ENCODE measurements around the gene DAB1. TPM values are rescaled to one million over a fixed set of nuclear protein-coding genes. Genes with fewer than 3 reads are reported as not detected.

The DAB1 gene
- total and polyA plus RNA-seq, 7 donors = under 0.01 to 1.1 (median 0.75) TPM; not detected in 1

GRCh38 chr1:56975446-56975845 is 448.4 kb downstream of the DAB1 start:
- Histone ChIP-seq H3K27ac (no peak overlapping the region), H3K27me3 (no peaks in the 10 kb centered on the region), H3K36me3 (no peaks in the 10 kb centered on the region), H3K4me3 (no peak overlapping the region), H3K9me3 (no peaks in the 10 kb centered on the region), H3K4me1 (no peaks in the 10 kb centered on the region)
- WGBS, 2 donors = 81 to 85% methylated on average over 4 of the region's 4 CpGs
- DNase-seq = no peak
- no peak for TF ChIP-seq POLR2A (IDR thresholded peaks at IDR 0.05)
- TF ChIP-seq EP300 (IDR thresholded peaks at IDR 0.05) = no peak
- no peak for TF ChIP-seq POLR2AphosphoS5 (IDR thresholded peaks at IDR 0.05)
- TF ChIP-seq CTCF (IDR thresholded peaks at IDR 0.05) = no peak
- intact Hi-C loops (cut with DNase I) = no loop called here

- Histone ChIP-seq H3K4me1 (no peaks in the 10 kb centered on the region), H3K36me3 (no peaks in the 10 kb centered on the region), H3K4me3 (no peak overlapping the region), H3K9me3 (no peaks in the 10 kb centered on the region), H3K27ac (no peak overlapping the region), H3K27me3 (no peaks in the 10 kb centered on the region)
- no peak for DNase-seq
- intact Hi-C loops (cut with DNase I) = no loop called here
- TF ChIP-seq EP300 (IDR thresholded peaks at IDR 0.05) (no peak), POLR2A (IDR thresholded peaks at IDR 0.05) (no peak), POLR2AphosphoS5 (IDR thresholded peaks at IDR 0.05) (no peak), CTCF (IDR thresholded peaks at IDR 0.05) (no peak)
- 68 to 78% methylated on average over 5 of the region's 5 CpGs for WGBS, 2 donors
Measured at GRCh38 chr1:56973923-56974742, 449.7 kb downstream of the DAB1 start.

- intact Hi-C loops (cut with DNase I) = no loop called here
- Histone ChIP-seq H3K27ac (no peak overlapping the region), H3K36me3 (no peaks in the 10 kb centered on the region), H3K9me3 (no peaks in the 10 kb centered on the region), H3K4me1 (no peaks in the 10 kb centered on the region), H3K27me3 (no peaks in the 10 kb centered on the region), H3K4me3 (no peak overlapping the region)
- DNase-seq = no peak
- TF ChIP-seq POLR2AphosphoS5 (IDR thresholded peaks at IDR 0.05) (no peak), POLR2A (IDR thresholded peaks at IDR 0.05) (no peak), CTCF (IDR thresholded peaks at IDR 0.05) (no peak), EP300 (IDR thresholded peaks at IDR 0.05) (no peak)
- 23 to 68% methylated on average over 1 of the region's 1 CpG for WGBS, 2 donors
Measured at GRCh38 chr1:56972976-56973375, 450.9 kb downstream of the DAB1 start.

- Histone ChIP-seq H3K4me1 (no peaks in the 10 kb centered on the region), H3K36me3 (no peaks in the 10 kb centered on the region), H3K27ac (no peak overlapping the region), H3K9me3 (no peaks in the 10 kb centered on the region), H3K4me3 (no peak overlapping the region), H3K27me3 (no peaks in the 10 kb centered on the region)
- TF ChIP-seq EP300 (IDR thresholded peaks at IDR 0.05) (no peak), POLR2AphosphoS5 (IDR thresholded peaks at IDR 0.05) (no peak), CTCF (IDR thresholded peaks at IDR 0.05) (no peak), POLR2A (IDR thresholded peaks at IDR 0.05) (no peak)
- intact Hi-C loops (cut with DNase I) = no loop called here
- 88 to 92% methylated on average over 1 of the region's 1 CpG for WGBS, 2 donors
- no peak for DNase-seq
Measured at GRCh38 chr1:56970280-56970679, 453.6 kb downstream of the DAB1 start.

Measured in sigmoid colon (tissue), 7 donors.